ENCODE results near the gene HEPACAM.

DNA sequence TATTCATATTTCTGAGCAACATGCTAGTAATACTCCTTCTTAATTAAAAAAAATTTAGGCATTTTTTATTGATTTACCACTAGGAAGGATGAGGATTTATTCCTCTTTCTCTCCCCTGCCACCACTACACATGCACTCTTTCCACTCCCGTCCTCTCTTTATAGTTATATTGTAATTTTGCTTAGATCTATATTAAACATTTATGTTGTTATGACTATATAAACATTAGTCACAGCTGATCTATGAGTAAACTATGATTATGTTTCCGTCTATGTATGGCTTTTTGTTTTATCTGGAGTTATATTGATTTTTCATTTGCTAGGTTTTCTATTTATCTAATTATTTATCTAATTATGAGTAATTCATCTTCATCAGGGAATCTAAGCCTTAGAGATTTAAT, 36.0 kb upstream of the HEPACAM start:
- TF ChIP-seq CTCF (IDR thresholded peaks at IDR 0.05; ENCODE audit: low read depth, low read length) (no peak), EZH2phosphoT487 (IDR thresholded peaks at IDR 0.05; ENCODE audit: low read depth) (no peak)
